ENCODE results near the gene TNK1.
A peak's percentile ranks its signal among the peaks of the same experiment; 100 is the strongest.

- TF ChIP-seq NFIC (IDR thresholded peaks at IDR 0.05; ENCODE audit: borderline replicate concordance) (no peak), SIN3A (IDR thresholded peaks at IDR 0.05; ENCODE audit: borderline replicate concordance, low read depth, low read length) (0 out of 2 replicates have a peak, but pooled peaks have one; percentile 13), CTCF (IDR thresholded peaks at IDR 0.05) (no peak), RFX5 (IDR thresholded peaks at IDR 0.05; ENCODE audit: low read length) (no peak), TAF1 (IDR thresholded peaks at IDR 0.05; ENCODE audit: borderline replicate concordance, low read depth, low read length) (0 out of 2 replicates have a peak, but pooled peaks have one; percentile 64), RCOR1 (IDR thresholded peaks at IDR 0.05; ENCODE audit: low read length) (no peak), FOXM1 (IDR thresholded peaks at IDR 0.05; ENCODE audit: low read depth) (no peak), GABPA (IDR thresholded peaks at IDR 0.05; ENCODE audit: low read depth) (no peak), ELF1 (IDR thresholded peaks at IDR 0.05) (no peak)
Measured at GRCh38 chr17:7404737-7405349, 24.0 kb downstream of the TNK1 start.
